NCI-H2171 (cell line): ENCODE data around the gene MYNN.
"Not testable (repeated sequence)": the region's sequence is repeated elsewhere in the genome, so short reads cannot be mapped to it uniquely, and the experiment has no call there.

Experiments
- DNase-seq: peaks from one replicate; lab custom pipeline; 2025; lab: John Stamatoyannopoulos, UW

Gene MYNN

GRCh38 chr3:169772897-169773816 lies at the start of gene MYNN:
Gene MYNN, plus strand, starts transcription at chr3:169773396. Its CDS starts 900 bp downstream, at chr3:169774296.
- peak; percentile 88 for DNase-seq

GRCh38 chr3:169731857-169732256 lies 41.3 kb upstream of the MYNN start:
- not testable (repeated sequence) for DNase-seq

GRCh38 chr3:169739067-169739466 lies 34.1 kb upstream of the MYNN start:
- no peak for DNase-seq

- DNase-seq: no peak
Observed at GRCh38 chr3:169744366-169745054, 28.7 kb upstream of the MYNN start.

- no peak for DNase-seq
Observed at GRCh38 chr3:169746924-169747323, 26.3 kb upstream of the MYNN start.

- no peak for DNase-seq
Observed at GRCh38 chr3:169748670-169749069, 24.5 kb upstream of the MYNN start.

GRCh38 chr3:169750665-169751064 lies 22.5 kb upstream of the MYNN start:
- no peak for DNase-seq

GRCh38 chr3:169751875-169752274 lies 21.3 kb upstream of the MYNN start:
- DNase-seq: no peak

- DNase-seq: no peak
Observed at GRCh38 chr3:169754711-169755110, 18.5 kb upstream of the MYNN start.

- DNase-seq: no peak
Observed at GRCh38 chr3:169755488-169755887, 17.7 kb upstream of the MYNN start.

- DNase-seq: no peak
Observed at GRCh38 chr3:169758359-169758994, 14.7 kb upstream of the MYNN start.

GRCh38 chr3:169759256-169759655 lies 13.9 kb upstream of the MYNN start:
- DNase-seq: no peak

- no peak for DNase-seq
Observed at GRCh38 chr3:169760479-169760878, 12.7 kb upstream of the MYNN start.

GRCh38 chr3:169764312-169764881 lies 8.8 kb upstream of the MYNN start:
- DNase-seq: peak; percentile 26

GRCh38 chr3:169764882-169765612 lies 8.1 kb upstream of the MYNN start, which contains the start of gene TERC:
Gene TERC, minus strand, starts transcription at chr3:169765060.
- DNase-seq: peak; percentile 95

GRCh38 chr3:169769287-169770181 lies 3.7 kb upstream of the MYNN start, which contains the start of gene ACTRT3:
Gene ACTRT3, minus strand, starts transcription at chr3:169769561. Its CDS starts 41 bp downstream, at chr3:169769520.
- DNase-seq: peak; percentile 60

GRCh38 chr3:169771497-169772304 lies 1.5 kb upstream of the MYNN start:
- DNase-seq: peak; percentile 81

GRCh38 chr3:169772305-169772896 lies 795 bp upstream of the MYNN start:
- DNase-seq: peak; percentile 90

- no peak for DNase-seq
Observed at GRCh38 chr3:169774186-169774585, 990 bp downstream of the MYNN start.
